NCI-H146 treated with DMSO at 0.1 percent for 48 hours (cell line): ENCODE data around the gene C5.

ENCODE experiments used
- DNase-seq: peaks from one replicate; lab custom pipeline; 2025; ENCODE audit not compliant: unreplicated experiment; lab: John Stamatoyannopoulos, UW

C5 gene

GRCh38 chr9:120914396-120914795 is 135.7 kb downstream of the C5 start:
- no peak for DNase-seq

- no peak for DNase-seq
These were observed 136.3 kb downstream of the C5 start for GRCh38 chr9:120913647-120914264.

GRCh38 chr9:120912958-120913646 is 137.0 kb downstream of the C5 start:
- DNase-seq = no peak

GRCh38 chr9:120911295-120911837 is 138.7 kb downstream of the C5 start:
- no peak for DNase-seq

GRCh38 chr9:120910643-120911042 is 139.4 kb downstream of the C5 start:
- no peak for DNase-seq

GRCh38 chr9:120909904-120910303 is 140.2 kb downstream of the C5 start:
- no peak for DNase-seq

- no peak for DNase-seq
These were observed 144.5 kb downstream of the C5 start for GRCh38 chr9:120905315-120906164.

- no peak for DNase-seq
These were observed 145.1 kb downstream of the C5 start for GRCh38 chr9:120904978-120905301.

- DNase-seq = no peak
These were observed 145.8 kb downstream of the C5 start for GRCh38 chr9:120904061-120904977.

GRCh38 chr9:120902569-120903535 is 147.2 kb downstream of the C5 start:
- no peak for DNase-seq
